ENCODE results near the gene KCNS3. TPM values are rescaled to one million over a fixed set of nuclear protein-coding genes. Genes with fewer than 3 reads are reported as not detected.
A peak's percentile ranks its signal among the peaks of the same experiment; 100 is the strongest.

KCNS3 gene
- total and polyA plus RNA-seq, 2 of the 13 experiments (the other 11 are each of a cell fraction or from before 2014, with no cell fraction given), result not detected

- CTCF ChIA-PET (ENCODE audit: low intra/inter-chr PET ratio, low total read pairs), result no interaction called here
- POLR2A ChIA-PET, result no interaction called here
- DNase-seq (ENCODE audit: low spot score), result no peak
- H3K79me2 ChIP-seq (ENCODE audit: insufficient read depth, low read length), result no peaks in the 10 kb centered on the region
- no peaks in the 10 kb centered on the region for H3K27me3 ChIP-seq (ENCODE audit: control insufficient read depth in 1 of 2, insufficient read depth in 2 of 2, low read length in 2 of 2)
- H3K4me3 ChIP-seq (replicated peaks in 1 of 3; ENCODE audit: insufficient read depth in 1 of 3, low read depth in 2 of 3, low read length in 3 of 3), result no peak overlapping the region
- FAIRE-seq, result no peak
- no peaks in the 10 kb centered on the region for H4K20me1 ChIP-seq (ENCODE audit: insufficient read depth, low read length)
- WGBS (ENCODE audit: low lambda C conversion rate), result 0% methylated on average over 2 of the region's 2 CpGs
- no peaks in the 10 kb centered on the region for H3K4me1 ChIP-seq (ENCODE audit: insufficient read depth, low read length)
- H3K27ac ChIP-seq (ENCODE audit: extremely low read length, insufficient read depth, low read length), result no peak overlapping the region
- no peak for ATAC-seq
- no peak overlapping the region for H2AFZ ChIP-seq (ENCODE audit: low read length)
- BruUV-seq (replicated peaks), result no TSS peak
- intact Hi-C loops (cut with micrococcal nuclease; ENCODE audit: unreplicated experiment) (no loop called here), in situ Hi-C loops (cut with HindIII; ENCODE audit: extremely low pct_ligation_motif_present, low pct_unique_long_range_greater_than_20kb) (no loop called here)
- no peaks in the 10 kb centered on the region for H3K36me3 ChIP-seq (replicated peaks in 1 of 2; ENCODE audit: control insufficient read depth in 1 of 2, insufficient read depth in 2 of 2, low read length in 2 of 2)
- H3K4me2 ChIP-seq (ENCODE audit: low read depth, low read length), result no peak overlapping the region
- TF ChIP-seq MNT (IDR thresholded peaks at IDR 0.05) (peak; percentile 64), EP300 (IDR thresholded peaks at IDR 0.05; ENCODE audit: low read depth in 2 of 2, low read length in 2 of 2) (no peak), EP300 (CRISPR knock-in tag; IDR thresholded peaks at IDR 0.05; ENCODE audit: borderline replicate concordance) (no peak)
- H3K9ac ChIP-seq (ENCODE audit: insufficient read depth, low read depth, low read length), result no peak overlapping the region
- H3K9me3 ChIP-seq (ENCODE audit: low read length), result peaks cover 8% of the 10 kb centered on the region; the same call in 1 of the 2 replicates
These were observed 61.7 kb downstream of the KCNS3 start for GRCh38 chr2:17940091-17940630.

GRCh38 chr2:17943444-17943843 is 65.0 kb downstream of the KCNS3 start:
- peaks cover 4% of the 10 kb centered on the region; the same call in 1 of the 2 replicates for H3K9me3 ChIP-seq (ENCODE audit: low read length)
- CTCF ChIA-PET (ENCODE audit: low intra/inter-chr PET ratio, low total read pairs), result no interaction called here
- TF ChIP-seq NFKBIZ (CRISPR knock-in tag; IDR thresholded peaks at IDR 0.05), result no peak
- no peak for TF ChIP-seq ZNF609 (CRISPR knock-in tag; IDR thresholded peaks at IDR 0.05; ENCODE audit: borderline replicate concordance)
- 0 out of 2 replicates have a peak, but pooled peaks have one; percentile 6 for TF ChIP-seq ATF7 (IDR thresholded peaks at IDR 0.05)
- TF ChIP-seq ATF7 (CRISPR knock-in tag; IDR thresholded peaks at IDR 0.05), result no peak
- peak; percentile 19; the same call in 1 of the 2 replicates for TF ChIP-seq CEBPB (IDR thresholded peaks at IDR 0.05; ENCODE audit: borderline replicate concordance, low read depth, low read length)
- FAIRE-seq (no peak), ATAC-seq (no peak), DNase-seq (ENCODE audit: low spot score) (no peak)
- no TSS peak for BruUV-seq (replicated peaks)
- H3K79me2 ChIP-seq (ENCODE audit: insufficient read depth, low read length), result no peaks in the 10 kb centered on the region
- no peak overlapping the region for H3K4me3 ChIP-seq (replicated peaks in 1 of 3; ENCODE audit: insufficient read depth in 1 of 3, low read depth in 2 of 3, low read length in 3 of 3)
- no peak overlapping the region for H3K27ac ChIP-seq (ENCODE audit: extremely low read length, insufficient read depth, low read length)
- H2AFZ ChIP-seq (ENCODE audit: low read length), result no peak overlapping the region
- H3K4me1 ChIP-seq (ENCODE audit: insufficient read depth, low read length), result no peaks in the 10 kb centered on the region
- intact Hi-C loops (cut with micrococcal nuclease; ENCODE audit: unreplicated experiment), result no loop called here
- no peaks in the 10 kb centered on the region for H4K20me1 ChIP-seq (ENCODE audit: insufficient read depth, low read length)
- H3K4me2 ChIP-seq (ENCODE audit: low read depth, low read length), result no peak overlapping the region
- 2% methylated on average over 4 of the region's 4 CpGs for WGBS (ENCODE audit: low lambda C conversion rate)
- H3K27me3 ChIP-seq (ENCODE audit: control insufficient read depth in 1 of 2, insufficient read depth in 2 of 2, low read length in 2 of 2), result no peaks in the 10 kb centered on the region
- in situ Hi-C loops (cut with HindIII; ENCODE audit: extremely low pct_ligation_motif_present, low pct_unique_long_range_greater_than_20kb), result no loop called here
- POLR2A ChIA-PET, result no interaction called here
- no peaks in the 10 kb centered on the region for H3K36me3 ChIP-seq (replicated peaks in 1 of 2; ENCODE audit: control insufficient read depth in 1 of 2, insufficient read depth in 2 of 2, low read length in 2 of 2)
- H3K9ac ChIP-seq (ENCODE audit: insufficient read depth, low read depth, low read length), result no peak overlapping the region
